Measurements from ENCODE around the gene MARVELD2.

DNA sequence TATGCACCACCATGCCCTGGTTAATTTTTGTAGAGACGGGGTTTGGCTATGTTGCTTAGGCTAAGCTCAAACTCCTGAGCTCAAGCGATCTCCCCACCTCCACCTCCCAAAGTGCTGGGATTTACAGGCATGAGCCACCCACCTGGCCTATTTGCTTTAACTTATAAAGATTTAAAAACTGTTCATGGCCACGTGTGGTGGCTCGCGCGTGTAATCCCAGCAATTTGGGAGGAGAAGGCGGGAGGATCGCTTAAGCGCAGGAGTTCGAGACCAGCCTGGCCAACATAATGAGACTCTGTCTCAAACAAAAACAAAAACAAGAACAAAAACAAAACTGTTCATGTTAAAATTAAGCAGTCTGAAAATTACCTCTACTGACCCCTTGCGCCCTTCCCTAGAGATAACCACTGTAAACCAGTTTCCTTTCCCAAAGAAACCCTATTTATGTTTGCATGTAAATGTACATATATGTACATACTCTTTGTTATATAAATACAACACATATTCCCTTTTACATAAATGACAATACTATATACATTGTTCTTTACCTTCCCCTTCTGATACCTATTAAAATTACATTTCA is 47.1 kb upstream of the MARVELD2 start:
- TF ChIP-seq BHLHE40 (IDR thresholded peaks at IDR 0.05; ENCODE audit: borderline replicate concordance) (no peak), TARDBP (IDR thresholded peaks at IDR 0.05) (no peak), FOXM1 (IDR thresholded peaks at IDR 0.05; ENCODE audit: borderline replicate concordance) (no peak), NFRKB (IDR thresholded peaks at IDR 0.05) (no peak), FOXK2 (IDR thresholded peaks at IDR 0.05) (no peak), L3MBTL2 (conservative IDR thresholded peaks at IDR 0.05) (no peak), LEF1 (IDR thresholded peaks at IDR 0.05; ENCODE audit: borderline replicate concordance) (no peak), SUZ12 (IDR thresholded peaks at IDR 0.05) (no peak), ZNF384 (IDR thresholded peaks at IDR 0.05) (no peak), SP1 (IDR thresholded peaks at IDR 0.05) (no peak), ELF4 (IDR thresholded peaks at IDR 0.05) (no peak), CTBP1 (IDR thresholded peaks at IDR 0.05; ENCODE audit: borderline replicate concordance) (no peak), FOXA1 (IDR thresholded peaks at IDR 0.05) (no peak)
- TF ChIP-seq, protein P1, sequence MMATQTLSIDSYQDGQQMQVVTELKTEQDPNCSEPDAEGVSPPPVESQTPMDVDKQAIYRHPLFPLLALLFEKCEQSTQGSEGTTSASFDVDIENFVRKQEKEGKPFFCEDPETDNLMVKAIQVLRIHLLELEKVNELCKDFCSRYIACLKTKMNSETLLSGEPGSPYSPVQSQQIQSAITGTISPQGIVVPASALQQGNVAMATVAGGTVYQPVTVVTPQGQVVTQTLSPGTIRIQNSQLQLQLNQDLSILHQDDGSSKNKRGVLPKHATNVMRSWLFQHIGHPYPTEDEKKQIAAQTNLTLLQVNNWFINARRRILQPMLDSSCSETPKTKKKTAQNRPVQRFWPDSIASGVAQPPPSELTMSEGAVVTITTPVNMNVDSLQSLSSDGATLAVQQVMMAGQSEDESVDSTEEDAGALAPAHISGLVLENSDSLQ (IDR thresholded peaks at IDR 0.05) = no peak

All from HEK293T (cell line).